GM06990 (cell line): ENCODE measurements around the gene GK.

ENCODE experiments used
- DNase-seq: peaks from one replicate; pipeline ENCODE4 v3.0.0-alpha.2; 2011; ENCODE audit not compliant: insufficient read length; ENCODE audit errors: extremely low read depth
- H3K27me3 ChIP-seq: replicated peaks from 2 replicates; pipeline ENCODE4 v1.6.0; 2011; ENCODE audit warnings: low read length; ENCODE audit not compliant: control insufficient read depth, insufficient read depth
- H3K36me3 ChIP-seq: 2 replicates; pipeline ENCODE4 v1.5.1; 2011; ENCODE audit warnings: low read length; ENCODE audit not compliant: control insufficient read depth, insufficient read depth
- H3K4me3 ChIP-seq: replicated peaks from 2 replicates; pipeline ENCODE4 v1.5.1; 2011; ENCODE audit warnings: low read depth, mild to moderate bottlenecking, control low read depth, low read length
- TF ChIP-seq, protein P1 (sequence below): IDR thresholded peaks from 2 replicates; pipeline ENCODE4 v1.5.1; 2011; ENCODE audit warnings: low read length, control low read depth, mild to moderate bottlenecking, inconsistent platforms; ENCODE audit not compliant: insufficient read depth, poor library complexity, severe bottlenecking

GK gene

DNA sequence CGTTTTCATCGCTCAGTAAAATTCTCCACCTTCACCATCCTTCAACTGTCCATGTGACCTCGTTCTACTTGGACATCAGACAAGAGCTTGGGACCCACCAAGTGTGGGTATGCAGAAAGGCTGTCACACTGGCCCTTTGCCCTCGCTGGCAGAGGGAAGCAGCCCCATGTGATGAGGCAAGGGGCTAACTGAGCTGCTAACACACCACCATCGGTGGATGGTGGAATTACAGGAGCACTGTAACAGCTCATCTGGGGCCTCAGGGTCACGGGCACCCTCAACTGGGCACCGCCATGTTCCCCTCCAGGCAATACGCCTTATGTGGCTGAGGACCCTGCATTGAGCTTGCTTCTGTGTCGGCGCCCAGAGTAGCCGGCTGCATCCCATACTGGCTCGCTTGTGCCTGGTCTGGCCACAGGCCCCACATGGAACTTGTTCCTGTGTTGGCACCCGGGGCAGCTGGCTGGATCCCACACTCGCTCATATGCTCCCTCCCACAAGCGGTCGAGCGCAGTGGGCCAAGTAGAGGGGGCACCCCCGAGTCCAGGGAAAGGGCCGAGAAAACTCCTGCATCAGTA, 126.3 kb downstream of the GK start:
- TF ChIP-seq, protein P1, sequence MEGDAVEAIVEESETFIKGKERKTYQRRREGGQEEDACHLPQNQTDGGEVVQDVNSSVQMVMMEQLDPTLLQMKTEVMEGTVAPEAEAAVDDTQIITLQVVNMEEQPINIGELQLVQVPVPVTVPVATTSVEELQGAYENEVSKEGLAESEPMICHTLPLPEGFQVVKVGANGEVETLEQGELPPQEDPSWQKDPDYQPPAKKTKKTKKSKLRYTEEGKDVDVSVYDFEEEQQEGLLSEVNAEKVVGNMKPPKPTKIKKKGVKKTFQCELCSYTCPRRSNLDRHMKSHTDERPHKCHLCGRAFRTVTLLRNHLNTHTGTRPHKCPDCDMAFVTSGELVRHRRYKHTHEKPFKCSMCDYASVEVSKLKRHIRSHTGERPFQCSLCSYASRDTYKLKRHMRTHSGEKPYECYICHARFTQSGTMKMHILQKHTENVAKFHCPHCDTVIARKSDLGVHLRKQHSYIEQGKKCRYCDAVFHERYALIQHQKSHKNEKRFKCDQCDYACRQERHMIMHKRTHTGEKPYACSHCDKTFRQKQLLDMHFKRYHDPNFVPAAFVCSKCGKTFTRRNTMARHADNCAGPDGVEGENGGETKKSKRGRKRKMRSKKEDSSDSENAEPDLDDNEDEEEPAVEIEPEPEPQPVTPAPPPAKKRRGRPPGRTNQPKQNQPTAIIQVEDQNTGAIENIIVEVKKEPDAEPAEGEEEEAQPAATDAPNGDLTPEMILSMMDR: no peak
- H3K36me3 ChIP-seq: no peaks in the 10 kb centered on the region
- no peak overlapping the region for H3K4me3 ChIP-seq
- no peak for DNase-seq
- H3K27me3 ChIP-seq: no peaks in the 10 kb centered on the region
